Nephron (organoid): ENCODE data around the gene PCDH15.

Source experiments
- H3K27ac Mint-ChIP-seq, 3 experiments: 2 replicates each; pipeline ENCODE4 v1.8.0; 2020; ENCODE audit warnings: mixed read lengths in 3 of 3, mild to moderate bottlenecking in 2 of 3, moderate library complexity in 1 of 3
- H3K27me3 Mint-ChIP-seq: 2 replicates; pipeline ENCODE4 v1.8.0; 2021; ENCODE audit warnings: low read depth, mild to moderate bottlenecking, moderate library complexity, mixed read lengths
- H3K36me3 Mint-ChIP-seq: 2 replicates; pipeline ENCODE4 v1.8.0; 2020; ENCODE audit warnings: low read depth, mixed read lengths
- H3K4me1 Mint-ChIP-seq: 2 replicates; pipeline ENCODE4 v1.8.0; 2020; ENCODE audit warnings: mixed read lengths
- H3K4me3 Mint-ChIP-seq, 3 experiments: 2 replicates each; pipeline ENCODE4 v1.8.0; 2020; ENCODE audit warnings: mild to moderate bottlenecking in 3 of 3, mixed read lengths in 3 of 3, moderate library complexity in 2 of 3
- H3K9me3 Mint-ChIP-seq: 2 replicates; pipeline ENCODE4 v1.8.0; 2020; ENCODE audit warnings: mixed read lengths
- CTCF ChIP-seq, 3 experiments: fragments of 200-600 bp; sonication (generic); IDR thresholded peaks; one replicate each; pipeline ENCODE4 v1.5.0; 2021; ENCODE audit warnings: antibody characterized with exemption in 3 of 3; ENCODE audit not compliant: unreplicated experiment in 3 of 3

PCDH15 gene

DNA sequence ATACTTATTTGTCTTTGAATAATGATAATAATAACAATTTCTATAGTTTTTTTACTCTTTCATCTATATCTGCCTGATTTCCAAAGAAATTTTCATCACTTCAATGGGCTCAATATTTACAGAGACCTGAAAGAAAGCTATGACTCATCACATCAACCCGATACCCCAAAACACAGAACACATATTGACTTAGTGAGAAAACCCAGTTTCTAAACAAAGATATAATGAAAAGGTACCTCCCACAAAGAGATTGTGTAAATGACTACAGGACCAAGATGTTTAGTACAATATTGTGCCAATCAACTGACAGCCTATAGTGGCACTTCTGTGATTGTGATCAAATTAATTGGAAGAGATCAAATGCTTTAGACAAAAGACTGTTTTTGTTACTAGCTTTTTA is 133.9 kb downstream of the PCDH15 start:
- Mint-ChIP-seq H3K36me3 (no peaks in the 10 kb centered on the region), H3K4me3 (no peak overlapping the region), H3K27ac (no peak overlapping the region), H3K4me1 (no peaks in the 10 kb centered on the region), H3K9me3 (no peaks in the 10 kb centered on the region), H3K27me3 (no peaks in the 10 kb centered on the region)
- TF ChIP-seq CTCF (IDR thresholded peaks at IDR 0.05; ENCODE audit: unreplicated experiment in 3 of 3) = no peak

GRCh38 chr10:54666192-54666591 is 134.8 kb downstream of the PCDH15 start:
- H3K27ac Mint-ChIP-seq = no peak overlapping the region
- H3K4me1 Mint-ChIP-seq = no peaks in the 10 kb centered on the region
- H3K36me3 Mint-ChIP-seq = no peaks in the 10 kb centered on the region
- H3K9me3 Mint-ChIP-seq = no peaks in the 10 kb centered on the region
- H3K4me3 Mint-ChIP-seq = no peak overlapping the region
- no peaks in the 10 kb centered on the region for H3K27me3 Mint-ChIP-seq
- no peak for TF ChIP-seq CTCF (IDR thresholded peaks at IDR 0.05; ENCODE audit: unreplicated experiment in 3 of 3)

DNA sequence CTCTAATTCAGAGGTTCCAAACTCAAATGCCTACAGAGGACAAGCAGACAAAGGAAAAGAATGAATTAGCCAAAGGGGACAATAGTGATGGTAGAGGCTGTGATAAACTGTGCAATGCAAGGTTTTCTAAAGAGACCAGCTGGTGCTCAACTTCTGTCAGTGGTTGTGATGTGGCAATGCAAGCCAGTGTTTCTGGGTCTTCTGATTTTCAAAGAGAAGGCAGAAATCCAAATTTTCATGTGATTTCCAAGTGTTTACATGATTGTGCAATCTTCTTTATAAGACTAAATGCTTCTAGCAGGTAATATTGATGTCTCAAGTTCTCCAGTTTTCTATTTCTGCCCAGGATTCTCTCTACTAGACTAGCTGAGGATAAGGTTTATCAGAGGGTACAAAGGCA is 135.9 kb downstream of the PCDH15 start:
- Mint-ChIP-seq H3K36me3 (no peaks in the 10 kb centered on the region), H3K9me3 (no peaks in the 10 kb centered on the region), H3K27me3 (no peaks in the 10 kb centered on the region), H3K4me3 (no peak overlapping the region), H3K27ac (no peak overlapping the region), H3K4me1 (no peaks in the 10 kb centered on the region)
- no peak for TF ChIP-seq CTCF (IDR thresholded peaks at IDR 0.05; ENCODE audit: unreplicated experiment in 3 of 3)

DNA sequence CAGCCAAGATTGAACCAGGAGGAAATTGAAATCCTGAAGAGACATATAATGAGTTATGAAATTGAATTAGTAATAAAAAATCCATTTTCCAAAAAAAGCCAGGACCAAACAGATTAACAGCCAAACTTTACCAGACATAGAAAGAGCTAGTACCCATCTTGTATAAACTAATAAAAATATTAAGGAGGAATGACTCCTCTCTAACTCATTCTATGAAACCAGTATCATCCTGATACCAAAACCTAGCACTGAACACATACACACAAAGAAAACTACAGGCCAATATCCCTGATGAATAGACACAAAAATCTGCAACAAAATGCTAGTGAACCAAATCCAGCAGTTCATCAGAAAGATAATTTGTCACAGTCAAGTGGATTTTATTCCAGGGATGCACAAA is 140.6 kb downstream of the PCDH15 start:
- Mint-ChIP-seq H3K4me1 (no peaks in the 10 kb centered on the region), H3K27ac (no peak overlapping the region), H3K9me3 (no peaks in the 10 kb centered on the region), H3K4me3 (no peak overlapping the region), H3K36me3 (no peaks in the 10 kb centered on the region), H3K27me3 (no peaks in the 10 kb centered on the region)
- TF ChIP-seq CTCF (IDR thresholded peaks at IDR 0.05; ENCODE audit: unreplicated experiment in 3 of 3) = no peak

GRCh38 chr10:54656643-54657042 is 144.4 kb downstream of the PCDH15 start:
- no peaks in the 10 kb centered on the region for H3K4me1 Mint-ChIP-seq
- H3K9me3 Mint-ChIP-seq = no peaks in the 10 kb centered on the region
- no peaks in the 10 kb centered on the region for H3K27me3 Mint-ChIP-seq
- no peaks in the 10 kb centered on the region for H3K36me3 Mint-ChIP-seq
- no peak overlapping the region for H3K27ac Mint-ChIP-seq
- no peak overlapping the region for H3K4me3 Mint-ChIP-seq
- no peak for TF ChIP-seq CTCF (IDR thresholded peaks at IDR 0.05; ENCODE audit: unreplicated experiment in 3 of 3)

DNA sequence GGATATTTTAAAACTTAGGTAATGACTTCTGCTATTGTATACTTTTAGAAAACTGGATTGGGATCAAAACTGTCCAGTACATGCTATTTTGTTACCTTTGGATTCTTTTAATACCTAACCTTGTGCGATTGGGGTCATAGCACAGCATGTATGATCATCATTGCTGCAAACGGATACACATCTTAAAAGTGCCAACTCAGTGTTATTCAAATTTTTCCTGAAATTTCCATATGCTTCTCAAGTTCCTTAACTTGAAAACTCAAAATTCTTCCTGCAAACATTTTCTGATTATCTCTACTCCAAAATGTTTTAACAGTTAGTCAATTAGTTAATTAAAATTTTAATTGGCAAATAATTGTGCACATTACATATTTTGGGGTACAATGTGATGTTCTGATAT is 147.5 kb downstream of the PCDH15 start:
- Mint-ChIP-seq H3K9me3 (no peaks in the 10 kb centered on the region), H3K27ac (no peak overlapping the region)

More for the DNA sequence above, 147.5 kb downstream of the PCDH15 start:
- TF ChIP-seq CTCF (IDR thresholded peaks at IDR 0.05; ENCODE audit: unreplicated experiment in 3 of 3) = no peak
- Mint-ChIP-seq H3K27me3 (no peaks in the 10 kb centered on the region), H3K4me1 (no peaks in the 10 kb centered on the region), H3K36me3 (no peaks in the 10 kb centered on the region), H3K4me3 (no peak overlapping the region)
